MCF 10A (cell line): ENCODE results near the gene SNX32. TPM values are rescaled to one million over a fixed set of nuclear protein-coding genes. Genes with fewer than 3 reads are reported as not detected.

Experiments used
- BruUV-seq: library from RNA; stranded (reverse); fragments of 400-500 nt; replicated peaks from 2 replicates; lab custom pipeline; 2021; lab: Mats Ljungman, UMichigan
- CTCF ChIA-PET: fragments of 300-600 bp; sonication (Branson Sonifier 250); formaldehyde crosslinking; extraction: SDS; loops from one replicate; lab custom pipeline; 2021; ENCODE audit warnings: antibody characterized with exemption, inconsistent platforms; lab: Yijun Ruan, JAX
- POLR2A ChIA-PET: fragments of 300-600, 350-650 bp; sonication (Branson Sonifier 250); formaldehyde crosslinking; extraction: SDS; loops from one replicate; lab custom pipeline; 2020; ENCODE audit warnings: antibody characterized with exemption, inconsistent platforms; lab: Yijun Ruan, JAX
- DNase-seq: peaks from one replicate; pipeline ENCODE4 v3.0.0-alpha.2; 2018; ENCODE audit not compliant: unreplicated experiment
- H3K27ac Mint-ChIP-seq: one replicate; pipeline ENCODE4 v1.8.0; 2022; ENCODE audit warnings: mild to moderate bottlenecking, low read depth, mixed read lengths; ENCODE audit not compliant: unreplicated experiment
- H3K27me3 Mint-ChIP-seq: one replicate; pipeline ENCODE4 v1.8.0; 2022; ENCODE audit warnings: mixed read lengths; ENCODE audit not compliant: insufficient read depth, unreplicated experiment
- H3K36me3 Mint-ChIP-seq: one replicate; pipeline ENCODE4 v1.8.0; 2022; ENCODE audit warnings: mild to moderate bottlenecking, moderate library complexity, mixed read lengths; ENCODE audit not compliant: insufficient read depth, unreplicated experiment
- H3K4me1 Mint-ChIP-seq: one replicate; pipeline ENCODE4 v1.8.0; 2022; ENCODE audit warnings: mixed read lengths; ENCODE audit not compliant: insufficient read depth, unreplicated experiment
- H3K4me3 Mint-ChIP-seq: one replicate; pipeline ENCODE4 v1.8.0; 2022; ENCODE audit warnings: mild to moderate bottlenecking, moderate library complexity, mixed read lengths; ENCODE audit not compliant: unreplicated experiment
- H3K9me3 Mint-ChIP-seq: one replicate; pipeline ENCODE4 v1.8.0; 2022; ENCODE audit warnings: mixed read lengths; ENCODE audit not compliant: unreplicated experiment
- CTCF ChIP-seq: fragments of 200-600 bp; IDR thresholded peaks from one replicate; pipeline ENCODE4 v1.8.0; 2022; ENCODE audit warnings: antibody characterized with exemption, mild to moderate bottlenecking; ENCODE audit not compliant: unreplicated experiment
- intact Hi-C: fragments of 100-400 bp; cut with micrococcal nuclease; formaldehyde crosslinking; loops from 2 replicates; pipeline ENCODE4 v1.14.1; 2022
- total RNA-seq: library from RNA; stranded (reverse); gene quantifications from 2 replicates; pipeline ENCODE4 v1.2.3, GENCODE V29; 2022

Gene SNX32
- total RNA-seq, 1 experiment from 2014 or later: not detected

GRCh38 chr11:65814986-65815565 is 18.7 kb upstream of the SNX32 start:
- no peaks in the 10 kb centered on the region for H3K9me3 Mint-ChIP-seq
- H3K4me1 Mint-ChIP-seq: peaks cover 8% of the 10 kb centered on the region
- no peak overlapping the region for H3K4me3 Mint-ChIP-seq
- H3K36me3 Mint-ChIP-seq: no peaks in the 10 kb centered on the region
- H3K27ac Mint-ChIP-seq: no peak overlapping the region
- CTCF ChIA-PET: interaction anchor here (0.6 to 5.4 kb wide), 3 partner anchors 38 to 104 kb away, joined by 3 to 98 read pairs (median 3); partner anchors contain the start of gene AP5B1
- H3K27me3 Mint-ChIP-seq: no peaks in the 10 kb centered on the region
- no peak for DNase-seq
- no peak for TF ChIP-seq CTCF
- BruUV-seq: no TSS peak
- intact Hi-C loops: no loop called here
- POLR2A ChIA-PET: no interaction called here

- H3K9me3 Mint-ChIP-seq: no peaks in the 10 kb centered on the region
- peak overlapping the region; percentile 78 for H3K27ac Mint-ChIP-seq
- no peaks in the 10 kb centered on the region for H3K27me3 Mint-ChIP-seq
- H3K4me3 Mint-ChIP-seq: peak overlapping the region; percentile 80
- BruUV-seq: no TSS peak
- ChIA-PET POLR2A (interaction anchor here (1.3 to 4.3 kb wide), 9 partner anchors 12 to 241 kb away, joined by 3 to 42 read pairs (median 11); partner anchors contain the start of genes AP5B1, EHBP1L1, KAT5 and PCNX3), CTCF (interaction anchor here (0.6 to 5.4 kb wide), 13 partner anchors 9 to 404 kb away, joined by 3 to 98 read pairs (median 9); partner anchors contain the start of genes AP5B1, KAT5 and RNASEH2C)
- intact Hi-C loops: no loop called here
- H3K4me1 Mint-ChIP-seq: peaks cover 4% of the 10 kb centered on the region
- TF ChIP-seq CTCF: no peak
- no peak for DNase-seq
- no peaks in the 10 kb centered on the region for H3K36me3 Mint-ChIP-seq
These were observed 17.1 kb upstream of the SNX32 start for GRCh38 chr11:65816696-65817095.

GRCh38 chr11:65817312-65817834 is 16.4 kb upstream of the SNX32 start:
- H3K27me3 Mint-ChIP-seq: no peaks in the 10 kb centered on the region
- intact Hi-C loops: no loop called here
- H3K9me3 Mint-ChIP-seq: no peaks in the 10 kb centered on the region
- ChIA-PET CTCF (interaction anchor here (0.6 to 5.4 kb wide), 21 partner anchors 10 to 364 kb away, joined by 3 to 98 read pairs (median 5); partner anchors contain the start of genes AP5B1, KAT5 and RNASEH2C), POLR2A (interaction anchor here (0.6 to 4.3 kb wide), 20 partner anchors 13 to 258 kb away, joined by 3 to 42 read pairs (median 4); partner anchors contain the start of genes AP5B1, EHBP1L1, KAT5 and PCNX3)
- no peak for DNase-seq
- H3K4me3 Mint-ChIP-seq: peak overlapping the region; percentile 80
- H3K27ac Mint-ChIP-seq: peak overlapping the region; percentile 78
- peaks cover 4% of the 10 kb centered on the region for H3K4me1 Mint-ChIP-seq
- TF ChIP-seq CTCF: no peak
- no peaks in the 10 kb centered on the region for H3K36me3 Mint-ChIP-seq
- TSS peak; percentile 73 for BruUV-seq
